NCI-H1417 (cell line): ENCODE results near the gene GDPD3.

Experiments used
- DNase-seq, 3 experiments: peaks; one replicate each; lab custom pipeline; 2025; lab: John Stamatoyannopoulos, UW

The GDPD3 gene

DNA sequence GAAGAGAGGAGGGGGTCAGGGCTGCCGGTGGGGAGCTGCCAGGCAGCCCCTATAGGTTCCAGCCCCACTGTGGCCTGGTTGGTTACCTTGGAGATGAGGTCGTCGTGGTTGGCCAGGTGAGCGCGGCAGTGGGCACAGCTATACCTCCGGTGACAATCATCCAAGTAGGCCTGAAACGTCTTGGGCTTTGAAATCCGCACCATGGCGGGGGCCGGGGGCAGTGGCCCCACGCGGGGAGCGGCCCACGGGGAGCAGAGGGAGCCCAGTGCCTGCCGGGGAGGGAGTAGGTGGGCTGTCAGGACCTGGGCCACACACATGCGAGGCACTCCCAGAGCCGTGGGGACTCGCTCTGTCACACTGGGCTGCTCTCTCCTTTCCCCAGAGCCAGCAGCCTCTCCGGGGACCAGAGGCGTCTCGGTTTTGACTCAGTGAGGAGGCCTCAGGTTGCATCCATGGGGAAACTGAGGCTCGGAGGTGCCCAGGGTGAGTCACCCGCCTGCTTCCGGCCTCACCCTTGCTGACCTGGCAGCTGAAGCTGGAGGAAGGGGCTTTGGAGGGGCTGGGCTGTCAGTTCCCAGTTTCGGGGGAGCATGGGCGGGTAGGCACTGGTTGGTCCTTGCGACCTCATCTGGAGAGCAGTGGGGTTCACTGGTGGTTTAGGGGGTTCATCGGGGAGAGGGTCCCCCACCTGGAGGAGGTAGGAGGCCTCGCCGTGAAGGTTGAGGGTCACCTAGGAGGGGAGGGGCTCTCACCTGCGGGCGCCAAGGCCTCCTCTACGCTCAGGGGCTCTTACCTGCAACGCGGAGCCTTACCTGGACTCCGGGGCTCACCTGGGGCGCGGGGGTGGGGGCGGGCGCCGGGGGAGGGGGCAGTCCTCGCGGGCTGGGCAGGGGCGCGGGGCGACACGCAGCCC is 17.9 kb downstream of the GDPD3 start:
- DNase-seq: peak in 1 of 3 experiments; percentile 29

DNA sequence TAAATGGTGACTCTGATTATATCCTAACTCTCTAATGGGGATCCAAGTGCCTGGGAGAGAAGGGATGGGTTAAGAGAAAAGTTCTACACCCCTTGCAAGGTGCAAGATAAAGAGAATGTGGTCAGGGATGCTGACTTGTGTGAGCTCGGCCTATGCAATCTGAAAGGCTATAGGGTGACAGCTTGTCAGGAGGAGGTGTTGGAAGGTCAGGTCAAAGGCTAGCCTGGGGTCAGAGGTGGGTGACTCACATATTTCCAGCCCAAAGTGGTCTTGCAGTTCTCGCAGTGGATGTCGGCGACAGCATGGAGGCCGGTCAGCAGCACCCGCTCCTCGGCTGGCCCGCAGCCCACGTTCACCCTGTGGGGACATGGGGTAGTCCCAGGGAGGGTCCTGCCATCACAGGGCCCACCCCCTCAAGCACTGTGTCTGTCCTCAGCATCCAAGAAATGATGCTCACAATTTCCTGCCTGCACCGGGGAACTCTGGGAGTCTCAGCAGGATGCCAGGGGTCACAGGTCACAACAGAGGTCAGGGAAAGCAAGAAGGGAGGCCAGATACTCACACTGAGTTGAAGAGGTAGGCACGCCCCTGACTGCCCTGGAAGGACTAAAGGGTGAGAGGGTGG is 18.7 kb downstream of the GDPD3 start:
- DNase-seq: no peak

DNA sequence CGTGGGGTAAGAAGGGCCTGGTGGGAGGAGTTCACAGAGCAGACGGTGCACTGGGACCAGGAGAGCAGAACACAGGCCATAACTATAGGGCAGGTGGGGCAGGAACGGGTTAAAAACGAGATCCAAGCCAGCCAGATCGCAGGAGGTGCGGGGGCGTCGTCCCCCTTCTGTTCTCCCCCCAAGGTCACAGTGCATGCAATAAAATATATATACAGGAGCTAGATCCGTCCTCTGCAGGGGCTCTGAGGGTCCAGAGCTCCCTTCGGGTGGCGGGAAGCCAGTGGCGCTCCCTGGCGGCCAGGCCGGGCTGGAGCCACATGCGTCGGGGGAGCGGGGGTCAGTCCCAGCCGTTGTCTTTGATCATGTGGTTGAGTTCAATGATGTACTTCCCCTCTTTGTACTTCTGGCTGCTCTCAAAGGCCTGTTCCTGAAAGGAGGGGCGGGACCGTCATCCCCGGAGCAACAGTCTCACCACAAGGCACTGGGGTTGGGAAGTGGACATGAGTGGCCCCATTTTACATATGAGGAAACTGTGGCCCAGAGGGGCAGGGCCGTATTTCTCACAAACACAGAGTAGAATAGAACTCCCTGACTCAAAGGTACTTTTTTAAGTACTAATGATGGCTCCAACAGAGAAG is 20.8 kb downstream of the GDPD3 start:
- peak in 1 of 3 experiments; percentile 27 for DNase-seq

DNA sequence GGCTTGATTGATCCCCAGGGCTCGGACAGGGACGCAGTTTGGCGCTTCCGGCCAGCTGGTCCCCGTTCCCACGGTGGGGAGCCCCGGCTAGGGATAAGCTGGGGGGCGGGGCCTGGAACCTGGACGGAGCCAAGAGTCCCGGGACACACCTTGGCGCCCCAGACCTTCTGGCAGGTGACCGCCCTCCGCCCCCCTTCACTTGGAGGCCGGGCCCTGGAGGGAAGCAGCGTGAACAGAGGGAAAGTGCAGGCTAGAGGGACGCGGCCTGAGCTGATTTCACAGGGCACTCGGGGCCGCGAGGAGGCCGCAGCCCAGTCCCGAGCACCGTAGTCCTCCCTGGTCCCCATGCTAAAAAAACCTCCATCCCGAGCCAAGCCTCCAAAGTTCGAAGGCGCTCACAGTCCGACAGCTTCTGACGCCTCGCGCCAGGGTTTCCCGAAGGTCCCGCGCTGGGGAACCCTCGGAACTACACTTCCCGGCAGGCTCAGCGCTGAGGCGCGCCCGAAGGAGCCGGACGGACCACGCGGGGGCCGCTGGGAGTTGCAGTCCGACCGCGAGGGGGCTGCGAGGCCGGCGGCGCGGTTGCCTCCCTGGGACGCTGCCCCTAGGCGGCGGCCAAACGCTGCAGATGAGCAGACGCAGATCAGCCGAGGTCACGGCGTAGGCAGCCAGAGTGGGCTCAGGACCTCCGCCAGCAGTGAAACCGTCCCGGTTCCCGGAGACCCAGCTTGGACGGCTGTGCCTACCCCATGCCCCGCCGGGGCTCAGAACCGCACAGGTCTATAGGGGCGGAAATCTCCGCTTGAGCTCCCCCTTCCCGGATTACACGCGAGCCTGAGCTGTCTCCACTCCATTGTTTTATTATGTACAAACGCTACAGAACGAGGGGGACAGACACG is 21.6 kb downstream of the GDPD3 start, which contains the start of gene TBX6:
TBX6 (minus strand) TSS at position 451 of the 899 bp plus-strand sequence. CDS start 731 bp downstream, outside the sequence.
- DNase-seq: peak; percentile 82 to 92 (median 90)

DNA sequence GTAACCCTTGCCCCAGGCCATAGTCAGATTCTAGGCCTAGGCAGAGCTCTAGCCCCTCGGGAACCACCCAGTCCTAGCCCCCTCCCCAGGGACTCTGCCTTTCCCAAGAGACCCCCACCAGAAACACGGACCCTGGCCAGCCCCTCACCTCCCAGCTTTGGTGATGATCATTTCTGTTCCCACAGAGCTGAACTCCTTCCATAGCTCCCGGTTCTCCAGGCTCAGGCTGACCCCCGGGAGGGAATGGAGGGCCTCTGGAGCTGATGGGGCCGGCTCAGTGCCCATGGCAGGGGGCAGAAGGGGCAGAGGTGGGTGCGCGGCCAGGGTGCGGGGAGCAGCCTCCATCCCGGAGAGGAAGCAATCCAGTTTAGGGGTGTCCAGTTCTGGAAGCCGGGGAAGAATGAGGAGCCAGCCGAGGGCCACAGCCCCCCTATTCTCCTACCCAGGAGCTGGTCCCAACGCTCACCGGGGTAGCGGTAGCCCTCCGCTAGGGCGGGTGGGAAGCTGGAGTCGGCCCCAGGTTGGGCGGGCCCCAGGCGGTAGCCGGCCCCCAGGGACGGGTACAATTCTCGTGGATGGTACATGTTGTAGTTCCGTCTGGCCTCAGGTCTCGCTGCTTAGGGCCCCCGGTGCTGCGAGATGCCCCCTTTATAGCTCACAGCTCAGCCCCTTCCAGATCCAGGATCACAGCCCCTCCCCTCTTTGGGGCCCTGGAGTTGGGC is 22.6 kb downstream of the GDPD3 start:
- DNase-seq: no peak

DNA sequence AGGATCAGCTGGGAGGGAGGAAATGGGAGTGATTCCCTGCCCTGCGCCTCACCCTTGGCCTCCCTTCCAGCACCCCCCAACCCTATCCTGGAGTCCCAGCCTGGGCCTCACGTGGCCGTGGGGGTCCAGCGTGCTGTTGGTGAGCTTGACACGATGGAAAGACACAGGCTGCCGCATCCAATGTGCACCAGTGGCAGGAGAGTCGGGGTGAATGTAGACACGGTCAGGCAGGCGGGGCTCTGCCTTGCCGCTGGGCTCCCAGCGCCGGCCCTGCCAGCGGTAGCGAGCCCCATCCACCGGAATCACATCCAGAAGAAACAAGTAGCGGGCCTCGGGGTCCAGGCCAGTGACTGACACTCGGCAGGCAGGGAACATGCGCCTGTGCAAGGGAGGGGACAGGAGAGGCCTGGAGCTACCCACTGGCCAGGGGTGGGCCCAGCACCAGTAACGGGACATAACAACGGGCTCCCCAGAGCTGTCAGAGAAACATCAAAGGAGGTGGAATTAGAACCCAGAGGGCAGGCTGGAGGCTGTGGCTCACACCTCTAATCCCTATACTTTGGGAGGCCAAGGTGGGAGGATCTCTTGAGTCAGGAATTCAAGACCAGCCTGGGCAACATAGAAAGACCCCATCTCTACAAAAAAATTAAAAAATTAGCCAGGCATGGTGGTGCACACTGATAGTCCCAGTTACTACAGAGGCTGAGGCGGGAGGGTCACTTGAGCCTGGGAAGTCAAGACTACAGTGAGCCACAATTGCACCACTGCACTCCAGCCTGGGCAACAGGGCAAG is 24.3 kb downstream of the GDPD3 start:
- DNase-seq: no peak

DNA sequence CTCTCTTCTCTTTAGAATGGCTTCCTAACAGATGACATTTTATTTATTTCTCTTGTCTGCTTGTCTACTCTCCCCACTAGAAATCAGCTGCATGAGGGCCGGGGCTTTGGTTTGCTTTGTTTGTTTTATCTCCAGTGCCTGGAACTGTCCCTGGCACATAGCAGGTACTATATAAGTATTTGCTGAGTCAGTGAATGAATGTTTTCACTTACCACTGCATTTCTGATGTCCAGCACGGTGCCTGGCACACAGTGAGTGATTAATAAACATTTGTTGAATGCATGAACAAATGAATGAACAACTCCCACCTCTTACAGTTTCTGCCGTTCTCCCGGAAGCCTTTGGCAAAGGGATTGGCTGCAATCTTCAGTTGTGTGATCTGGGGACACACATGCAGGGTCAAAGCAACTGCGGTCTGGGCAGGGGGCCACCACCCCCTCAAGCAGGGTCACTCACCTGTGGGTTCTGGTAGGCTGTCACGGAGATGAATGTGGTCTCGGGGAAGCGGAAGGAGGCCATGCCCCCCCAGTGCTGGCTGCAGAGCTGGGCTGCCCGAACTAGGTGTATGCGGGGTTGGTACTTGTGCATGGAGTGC is 25.0 kb downstream of the GDPD3 start:
- DNase-seq: no peak

DNA sequence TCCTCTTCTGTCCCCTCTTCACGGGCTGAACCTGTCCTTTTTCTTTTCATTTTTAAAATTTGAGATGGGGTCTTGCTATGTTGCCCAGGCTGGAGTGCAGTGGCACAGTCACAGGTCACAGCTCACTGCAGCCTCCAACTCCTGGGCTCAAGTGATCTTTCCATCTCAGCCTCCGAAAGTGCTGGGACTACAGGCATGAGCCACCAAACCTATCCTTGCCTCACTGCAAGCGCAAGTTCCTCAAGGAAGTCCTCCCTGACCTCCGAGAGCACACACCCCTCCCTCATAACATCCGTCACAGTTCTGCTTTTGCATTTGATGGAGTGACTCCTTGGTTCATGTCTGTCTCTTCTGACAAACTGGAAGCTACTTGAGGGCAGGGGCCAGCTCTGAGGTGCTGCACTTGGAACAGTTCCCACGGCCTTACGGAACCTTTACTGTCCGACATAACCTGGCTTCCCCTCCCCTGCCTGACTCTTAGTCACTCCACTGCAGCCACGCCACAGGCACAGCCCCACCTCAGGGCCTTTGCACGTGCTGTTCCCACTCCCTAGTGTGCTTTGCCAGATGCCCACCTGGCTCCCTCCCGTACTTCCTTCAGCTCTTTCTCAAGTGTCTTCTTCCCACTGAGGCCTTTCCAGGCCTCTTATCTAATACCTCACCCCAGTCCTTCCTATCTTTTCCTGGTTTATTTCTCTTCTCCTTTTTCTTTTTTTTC is 26.0 kb downstream of the GDPD3 start:
- DNase-seq: no peak

DNA sequence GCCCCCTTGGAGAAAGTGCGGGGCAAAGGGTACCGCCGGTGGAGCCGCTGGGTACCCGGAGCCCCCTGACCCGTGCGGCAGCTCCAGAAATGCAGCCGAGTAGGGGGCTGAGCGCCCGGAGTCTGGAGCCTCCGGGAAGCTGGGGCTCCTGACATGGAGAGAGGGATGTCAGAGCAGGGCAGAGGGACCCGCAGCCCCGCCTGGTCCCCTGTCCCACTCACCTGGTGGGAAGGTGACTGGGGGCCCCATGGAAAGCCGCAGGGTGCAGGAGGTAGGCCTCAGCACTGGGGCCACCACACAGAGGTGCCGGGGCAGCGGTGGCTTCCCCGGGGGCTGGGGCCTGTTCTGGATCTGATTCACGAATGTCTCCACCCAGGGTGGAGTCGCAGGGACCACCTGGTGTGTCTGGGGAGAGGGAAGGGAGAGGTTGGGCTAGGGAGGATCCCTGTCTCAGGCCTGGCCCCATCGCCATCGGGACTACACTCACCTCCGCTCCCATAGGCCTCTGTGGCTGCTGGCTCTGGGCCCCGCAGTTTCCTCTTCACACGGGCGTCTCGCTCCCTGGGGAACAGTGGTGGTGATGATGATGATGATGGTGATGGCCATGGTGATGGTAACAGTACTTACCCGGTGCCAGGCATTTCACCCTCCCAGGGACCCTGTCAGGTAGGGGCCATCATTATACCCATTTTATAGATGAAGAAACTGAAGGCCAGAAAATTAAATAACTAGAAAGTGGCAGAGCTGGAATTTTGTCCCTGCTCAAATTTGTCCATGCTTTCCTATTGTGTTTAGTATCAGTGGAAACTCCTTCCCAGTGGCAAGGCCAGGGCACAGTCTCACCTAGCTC is 26.8 kb downstream of the GDPD3 start:
- DNase-seq: no peak

DNA sequence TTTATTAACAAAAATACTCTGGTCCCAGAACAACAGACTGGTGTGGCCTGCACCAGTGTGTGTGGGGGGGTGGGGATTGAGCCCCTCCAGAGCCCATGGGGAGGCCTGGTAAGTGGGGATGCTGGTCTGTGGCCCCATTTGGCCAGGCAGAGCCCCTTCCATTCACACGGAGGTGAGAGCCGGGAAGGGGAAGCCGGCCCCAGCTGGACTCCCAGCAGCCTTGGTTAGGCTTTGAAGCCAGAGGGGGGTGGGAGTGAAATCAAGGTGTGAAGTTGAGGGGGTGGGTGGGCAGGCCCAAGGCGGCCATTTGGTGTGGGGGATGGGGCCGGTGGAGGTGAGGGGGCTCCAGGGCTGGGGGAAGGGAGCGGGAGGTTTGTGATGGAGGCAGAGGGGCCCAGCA is 27.5 kb downstream of the GDPD3 start:
- no peak for DNase-seq

DNA sequence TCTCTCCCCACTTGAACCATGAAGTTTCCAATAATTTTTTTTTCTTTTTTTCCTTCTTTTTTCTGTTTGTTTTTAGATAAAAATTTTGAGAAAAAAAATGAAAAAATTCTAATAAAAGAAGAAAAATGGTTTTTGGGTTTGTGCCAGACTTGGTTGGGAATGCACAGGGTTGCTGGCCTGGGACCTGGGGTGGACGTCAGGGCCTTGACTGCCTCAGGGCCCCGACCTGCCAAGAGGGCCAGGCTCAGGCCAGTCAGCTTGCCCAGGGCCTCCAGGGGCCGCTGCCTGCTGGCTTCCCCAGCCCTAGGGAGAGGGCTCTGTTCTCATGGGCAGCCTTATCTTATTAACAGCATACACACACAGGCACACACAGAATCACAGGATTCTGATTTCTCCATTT is 28.1 kb downstream of the GDPD3 start:
- DNase-seq: no peak

DNA sequence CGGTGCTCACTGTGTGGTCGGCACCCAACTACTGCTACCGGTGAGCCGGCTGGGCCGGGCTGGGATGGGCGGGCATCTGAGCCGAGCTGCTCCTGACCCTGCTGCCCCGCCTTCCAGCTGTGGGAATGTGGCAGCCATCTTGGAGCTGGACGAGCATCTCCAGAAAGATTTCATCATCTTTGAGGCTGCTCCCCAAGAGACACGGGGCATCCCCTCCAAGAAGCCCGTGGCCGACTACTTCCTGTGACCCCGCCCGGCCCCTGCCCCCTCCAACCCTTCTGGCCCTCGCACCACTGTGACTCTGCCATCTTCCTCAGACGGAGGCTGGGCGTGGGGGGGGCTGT is 28.5 kb downstream of the GDPD3 start:
- DNase-seq: no peak

DNA sequence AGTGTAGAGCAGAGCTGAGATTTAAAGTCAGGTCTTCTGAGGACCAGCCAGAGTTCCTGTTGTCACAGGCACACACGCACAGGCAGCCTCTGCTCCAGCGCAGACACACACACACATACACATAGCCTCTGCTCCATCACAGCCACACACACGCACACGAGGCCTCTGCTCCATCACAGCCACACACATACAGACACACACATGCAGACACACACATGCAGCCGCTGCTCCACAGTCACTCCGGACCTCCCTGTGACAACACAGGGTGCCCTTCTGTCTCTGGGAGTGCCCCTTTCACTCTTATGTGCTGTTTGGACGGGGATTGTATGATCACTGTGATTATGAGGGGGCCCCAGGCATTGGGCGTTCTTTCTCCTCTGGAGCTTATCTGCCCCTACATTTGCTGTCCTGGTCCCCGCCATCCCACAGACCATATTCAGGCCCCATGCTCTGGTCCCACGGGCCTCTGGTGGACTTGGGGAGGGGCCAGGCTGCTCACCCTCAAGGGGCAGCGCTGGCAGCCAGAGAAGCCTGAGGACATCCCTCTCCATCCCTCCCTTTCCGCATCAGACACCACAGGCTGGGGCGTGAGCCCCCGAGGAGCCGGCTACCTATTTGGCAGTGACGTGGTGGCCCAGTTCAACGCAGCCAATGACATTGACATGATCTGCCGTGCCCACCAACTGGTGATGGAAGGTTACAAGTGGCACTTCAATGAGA is 29.1 kb downstream of the GDPD3 start:
- DNase-seq: no peak

DNA sequence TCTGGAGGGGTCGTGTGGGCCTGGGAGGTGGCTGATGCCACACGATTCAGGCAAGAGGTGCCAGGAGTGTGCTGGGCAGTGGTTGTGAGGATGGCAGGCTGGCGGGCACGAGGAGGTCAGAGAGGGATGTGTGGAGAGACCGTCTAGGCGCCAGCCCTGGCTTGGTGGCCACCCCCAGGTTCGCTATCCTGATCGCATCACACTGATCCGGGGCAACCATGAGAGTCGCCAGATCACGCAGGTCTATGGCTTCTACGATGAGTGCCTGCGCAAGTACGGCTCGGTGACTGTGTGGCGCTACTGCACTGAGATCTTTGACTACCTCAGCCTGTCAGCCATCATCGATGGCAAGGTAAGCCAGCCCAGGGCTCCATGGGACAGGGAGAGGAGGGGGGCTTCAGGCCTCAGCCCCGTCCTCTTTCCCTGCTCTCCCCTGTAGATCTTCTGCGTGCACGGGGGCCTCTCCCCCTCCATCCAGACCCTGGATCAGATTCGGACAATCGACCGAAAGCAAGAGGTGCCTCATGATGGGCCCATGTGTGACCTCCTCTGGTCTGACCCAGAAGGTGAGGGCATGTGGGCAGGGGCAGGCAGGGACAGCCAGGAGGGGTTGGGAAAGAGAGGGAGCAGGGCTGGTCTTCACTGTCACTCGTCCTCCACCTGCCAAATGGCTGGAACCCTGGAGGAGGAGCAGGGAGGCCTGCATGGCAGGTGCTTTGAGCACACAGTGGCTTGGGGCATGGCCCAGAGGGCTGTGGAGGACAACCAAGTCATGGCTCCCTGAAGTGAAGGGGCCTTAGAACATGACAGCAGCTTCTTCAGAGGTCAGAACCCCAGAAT is 29.9 kb downstream of the GDPD3 start:
- no peak for DNase-seq

DNA sequence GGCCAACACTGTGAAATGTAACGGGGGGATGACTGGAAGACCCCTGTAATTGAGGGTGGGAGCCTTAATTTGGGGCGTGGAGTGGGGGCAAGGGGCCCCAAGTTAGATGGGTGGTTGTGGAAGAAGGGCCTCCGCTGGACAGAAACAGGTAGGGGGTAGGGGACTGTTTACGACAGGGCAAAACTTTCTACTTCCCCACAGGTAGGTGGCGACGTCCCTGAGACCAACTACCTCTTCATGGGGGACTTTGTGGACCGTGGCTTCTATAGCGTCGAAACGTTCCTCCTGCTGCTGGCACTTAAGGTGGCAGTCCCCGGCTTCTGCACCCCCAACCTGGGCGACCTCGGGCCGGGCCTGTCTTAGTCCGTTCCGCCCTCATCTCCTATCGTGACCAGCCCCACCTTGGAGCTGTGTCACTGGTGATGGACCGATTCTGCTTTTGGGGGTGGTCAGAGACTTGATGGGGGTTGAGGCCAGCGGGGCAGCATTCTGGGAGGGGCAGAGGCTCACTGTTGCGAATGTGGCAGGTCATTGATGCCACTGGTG is 30.7 kb downstream of the GDPD3 start:
- no peak for DNase-seq

DNA sequence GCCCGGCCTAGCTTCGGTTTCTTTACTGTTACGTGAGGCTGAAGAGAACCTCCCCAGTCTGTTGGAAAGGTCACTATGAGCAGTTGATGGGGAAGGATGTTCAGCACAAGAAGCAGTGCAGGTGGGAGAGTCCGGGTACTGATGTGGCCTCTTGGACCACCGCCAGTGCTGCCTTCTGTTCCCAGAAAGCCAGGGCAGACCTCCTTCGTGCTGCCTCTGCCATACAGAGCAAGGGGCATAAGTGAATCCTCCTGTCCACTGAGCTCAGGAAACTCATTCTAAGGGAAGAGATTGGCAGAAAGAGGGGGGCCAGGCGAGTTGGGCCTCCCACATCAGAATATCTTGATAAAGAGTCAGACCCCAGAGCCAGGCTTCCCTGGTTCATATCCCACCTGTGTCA is 33.9 kb downstream of the GDPD3 start:
- DNase-seq: no peak
